ENCODE measurements around the gene SH2D1B. TPM values are rescaled to one million over a fixed set of nuclear protein-coding genes. Genes with fewer than 3 reads are reported as not detected.

SH2D1B gene
- total RNA-seq, 1 donor from 2014 or later, result not detected

DNA sequence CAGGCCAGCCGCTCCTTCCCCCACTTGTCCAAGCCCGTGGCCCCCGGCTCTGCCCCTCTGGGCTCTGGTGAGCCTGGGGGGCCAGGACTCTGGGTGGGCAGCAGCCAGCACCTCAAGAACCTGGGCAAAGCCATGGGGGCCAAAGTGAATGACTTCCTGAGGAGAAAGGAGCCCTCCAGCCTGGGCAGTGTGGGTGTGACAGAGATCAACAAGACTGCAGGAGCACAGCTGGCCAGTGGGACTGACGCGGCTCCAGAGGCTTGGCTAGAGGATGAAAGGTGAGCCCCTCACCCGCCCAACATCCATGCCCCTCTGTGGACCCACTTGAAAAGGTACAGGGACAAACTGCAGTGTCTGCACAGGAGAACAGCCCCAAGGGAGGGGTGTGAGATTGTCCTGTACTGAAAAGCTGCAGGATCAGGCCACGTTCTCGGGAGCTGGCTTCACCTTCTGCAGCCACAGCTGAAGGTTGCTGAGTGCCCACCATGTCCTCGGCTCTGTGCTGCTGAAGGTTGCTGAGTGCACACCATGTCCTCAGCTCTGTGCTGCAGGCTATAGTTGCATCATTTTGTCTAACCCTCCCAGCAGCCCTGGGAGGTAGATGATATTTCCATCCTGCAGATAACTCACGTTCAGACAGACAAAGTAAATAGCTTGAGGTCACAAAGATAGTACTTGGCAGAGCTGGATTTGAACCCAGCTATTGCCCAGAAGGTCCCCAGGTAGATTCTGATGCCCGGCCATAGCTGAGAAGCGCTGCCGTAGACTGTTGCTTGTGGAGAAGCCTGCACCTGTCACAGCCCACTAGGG, 29.8 kb downstream of the SH2D1B start:
- no peak for DNase-seq (ENCODE audit: low spot score)

GRCh38 chr1:162381383-162381782, 30.6 kb downstream of the SH2D1B start, which contains the start of gene C1orf226:
Gene C1orf226, plus strand, starts transcription at chr1:162381728. Its CDS starts 174 bp downstream, at chr1:162381902.
- DNase-seq (ENCODE audit: low spot score), result no peak

DNA sequence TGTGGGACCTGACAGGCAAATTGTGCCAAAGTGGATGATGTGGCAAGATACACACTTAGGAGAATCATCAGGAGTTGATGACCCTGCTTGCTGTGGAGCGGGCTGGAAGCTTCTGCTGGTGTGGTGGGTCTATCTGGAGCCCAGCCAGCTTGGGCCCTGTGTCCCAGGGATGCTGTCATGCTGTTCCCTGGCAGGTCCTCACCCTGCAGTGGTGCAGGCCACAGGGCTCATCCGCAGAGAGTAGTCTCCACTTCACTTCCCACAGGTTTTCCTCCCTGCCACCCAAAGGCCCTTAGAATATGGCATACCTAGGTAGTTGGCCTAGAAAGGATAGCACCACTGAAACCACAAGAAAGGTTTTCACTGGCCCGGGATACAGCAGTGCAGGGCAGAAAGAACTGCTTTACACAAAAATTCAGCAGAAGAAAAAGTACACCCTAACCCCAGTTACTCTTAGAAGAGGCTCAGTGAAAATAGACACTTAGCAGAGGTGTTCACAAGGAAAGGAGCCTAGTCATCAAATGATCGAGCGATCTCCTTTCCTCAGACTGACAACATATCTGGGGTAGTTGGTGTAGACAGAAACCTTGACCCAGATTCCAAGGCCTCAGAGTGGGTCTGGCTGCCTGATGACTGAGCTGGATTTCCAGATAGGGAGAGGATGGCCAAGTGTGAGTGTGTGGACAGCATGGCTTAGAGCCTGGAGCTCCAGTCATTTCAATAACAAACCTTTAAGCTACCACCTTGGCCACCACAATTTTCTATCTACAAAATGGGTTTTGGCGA, 31.7 kb downstream of the SH2D1B start:
- DNase-seq (ENCODE audit: low spot score), result no peak

- DNase-seq (ENCODE audit: low spot score), result no peak
Measured at GRCh38 chr1:162376691-162377090, 35.2 kb downstream of the SH2D1B start, which contains the start of gene SPATA46. Gene SPATA46, minus strand, starts transcription at chr1:162376854. Its CDS starts 64 bp downstream, at chr1:162376790.

GRCh38 chr1:162375463-162375862, 36.5 kb downstream of the SH2D1B start:
- no peak for DNase-seq (ENCODE audit: low spot score)

DNA sequence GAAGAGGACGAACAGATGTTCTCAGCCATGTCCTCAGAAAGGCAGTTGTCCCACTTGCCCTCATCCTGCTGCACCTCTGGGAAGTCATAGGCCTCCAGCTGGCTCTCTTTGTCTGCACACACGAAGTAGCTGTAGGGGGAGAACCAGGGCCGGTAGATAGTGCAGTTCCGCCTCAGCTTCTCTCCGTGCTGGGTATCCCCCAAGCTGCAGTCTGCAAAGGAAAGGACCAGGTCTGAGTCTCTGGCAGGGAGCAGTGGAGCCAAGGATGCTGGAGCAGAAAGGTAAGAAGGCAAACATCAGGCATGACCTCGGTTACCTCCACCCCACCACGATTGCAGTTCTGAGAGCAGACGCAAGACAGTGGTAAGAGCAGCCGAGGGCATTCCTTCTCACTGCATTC, 37.5 kb downstream of the SH2D1B start:
- no peak for DNase-seq (ENCODE audit: low spot score)

- no peak for DNase-seq (ENCODE audit: low spot score)
Measured at GRCh38 chr1:162373541-162374260, 38.2 kb downstream of the SH2D1B start.

DNA sequence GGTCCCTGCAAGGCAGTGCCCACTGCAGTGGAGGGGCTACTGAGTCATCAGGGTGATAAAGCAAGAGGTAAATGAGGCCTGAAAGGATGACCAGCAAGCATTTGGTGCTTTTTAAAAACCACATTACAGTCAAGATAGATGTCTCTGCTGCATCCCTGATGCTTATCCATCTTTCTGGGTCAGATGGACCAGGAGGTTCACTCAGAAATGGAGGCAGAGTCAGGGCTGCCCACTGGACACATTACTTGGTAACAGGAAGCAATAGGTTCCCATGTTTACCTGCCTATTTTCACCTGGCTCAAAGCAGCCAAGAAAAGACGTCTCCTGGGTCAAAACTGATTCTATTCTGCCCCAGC, 38.9 kb downstream of the SH2D1B start:
- DNase-seq (ENCODE audit: low spot score), result no peak

GRCh38 chr1:162372159-162373071, 39.5 kb downstream of the SH2D1B start:
- DNase-seq (ENCODE audit: low spot score), result no peak

DNA sequence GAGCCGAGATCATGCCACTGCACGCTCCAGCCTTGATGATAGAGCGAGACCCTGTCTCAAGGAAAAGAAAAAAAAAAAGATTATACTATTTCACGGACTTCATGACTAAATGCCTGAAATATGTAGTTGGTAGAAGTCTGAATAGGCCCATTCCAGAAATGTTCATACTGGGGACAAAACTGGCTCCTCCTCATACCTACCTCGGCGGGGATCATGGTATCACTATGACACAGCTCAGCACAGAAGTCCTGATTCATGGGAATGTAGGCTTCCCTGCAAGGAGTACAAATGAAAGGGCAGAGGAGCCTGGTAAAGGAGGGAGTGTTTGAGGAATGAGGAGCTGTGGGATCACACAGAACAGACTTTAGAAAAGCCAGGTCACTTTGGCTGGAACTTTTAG, 40.3 kb downstream of the SH2D1B start:
- no peak for DNase-seq (ENCODE audit: low spot score)

GRCh38 chr1:162370721-162371120, 41.2 kb downstream of the SH2D1B start:
- DNase-seq (ENCODE audit: low spot score), result no peak

GRCh38 chr1:162370161-162370560, 41.8 kb downstream of the SH2D1B start:
- DNase-seq (ENCODE audit: low spot score), result no peak

DNA sequence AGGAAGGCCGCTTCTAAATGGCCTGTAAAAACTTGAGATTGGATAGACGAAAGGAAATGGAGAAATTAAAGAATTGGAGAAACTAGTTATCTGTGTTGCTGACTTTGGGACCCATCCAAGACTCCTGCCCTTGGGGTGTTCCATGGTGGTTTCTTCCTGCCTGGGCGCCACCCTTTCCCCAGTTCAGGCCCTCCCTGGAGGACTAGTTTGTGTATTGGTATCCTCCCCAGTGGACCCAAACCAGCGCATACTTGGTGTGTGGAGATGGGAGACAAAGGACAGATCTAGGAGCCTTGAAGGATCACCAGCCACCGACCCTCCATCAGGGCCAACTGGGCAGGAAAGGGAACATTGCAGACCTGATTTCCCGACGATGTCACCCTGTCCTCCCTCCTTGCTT, 42.4 kb downstream of the SH2D1B start:
- DNase-seq (ENCODE audit: low spot score), result no peak

GRCh38 chr1:162368451-162368850, 43.5 kb downstream of the SH2D1B start:
- DNase-seq (ENCODE audit: low spot score), result no peak

DNA sequence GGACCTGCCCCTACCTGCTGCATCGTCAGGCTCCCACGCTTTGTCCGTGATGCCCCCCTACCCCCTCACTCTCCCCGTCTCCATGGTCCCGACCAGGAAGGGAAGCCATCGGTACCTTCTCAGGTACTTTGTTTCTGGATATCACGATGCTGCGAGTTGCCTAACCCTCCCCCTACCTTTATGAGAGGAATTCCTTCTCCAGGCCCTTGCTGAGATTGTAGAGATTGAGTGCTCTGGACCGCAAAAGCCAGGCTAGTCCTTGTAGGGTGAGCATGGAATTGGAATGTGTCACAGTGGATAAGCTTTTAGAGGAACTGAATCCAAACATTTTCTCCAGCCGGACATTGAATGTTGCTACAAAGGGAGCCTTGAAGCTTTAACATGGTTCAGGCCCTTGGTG, 44.2 kb downstream of the SH2D1B start:
- DNase-seq (ENCODE audit: low spot score), result no peak

DNA sequence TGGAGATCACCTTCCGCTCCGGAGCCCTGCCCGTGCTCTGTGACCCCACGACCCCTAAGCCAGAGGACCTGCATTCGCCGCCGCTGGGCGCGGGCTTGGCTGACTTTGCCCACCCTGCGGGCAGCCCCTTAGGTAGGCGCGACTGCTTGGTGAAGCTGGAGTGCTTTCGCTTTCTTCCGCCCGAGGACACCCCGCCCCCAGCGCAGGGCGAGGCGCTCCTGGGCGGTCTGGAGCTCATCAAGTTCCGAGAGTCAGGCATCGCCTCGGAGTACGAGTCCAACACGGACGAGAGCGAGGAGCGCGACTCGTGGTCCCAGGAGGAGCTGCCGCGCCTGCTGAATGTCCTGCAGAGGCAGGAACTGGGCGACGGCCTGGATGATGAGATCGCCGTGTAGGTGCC, 44.9 kb downstream of the SH2D1B start:
- DNase-seq (ENCODE audit: low spot score), result peak; percentile 11

- no peak for DNase-seq (ENCODE audit: low spot score)
Measured at GRCh38 chr1:162366671-162367070, 45.3 kb downstream of the SH2D1B start.

GRCh38 chr1:162366149-162366548, 45.8 kb downstream of the SH2D1B start:
- no peak for DNase-seq (ENCODE audit: low spot score)

- DNase-seq (ENCODE audit: low spot score), result no peak
Measured at GRCh38 chr1:162365284-162366020, 46.5 kb downstream of the SH2D1B start.

GRCh38 chr1:162364498-162364897, 47.4 kb downstream of the SH2D1B start:
- DNase-seq (ENCODE audit: low spot score), result no peak
